Fibroblast of skin of abdomen (primary cell): ENCODE measurements around the gene PHACTR1.

Source experiments
- DNase-seq: peaks from one replicate; pipeline ENCODE4 v3.0.0-alpha.2; 2013

The PHACTR1 gene

DNA sequence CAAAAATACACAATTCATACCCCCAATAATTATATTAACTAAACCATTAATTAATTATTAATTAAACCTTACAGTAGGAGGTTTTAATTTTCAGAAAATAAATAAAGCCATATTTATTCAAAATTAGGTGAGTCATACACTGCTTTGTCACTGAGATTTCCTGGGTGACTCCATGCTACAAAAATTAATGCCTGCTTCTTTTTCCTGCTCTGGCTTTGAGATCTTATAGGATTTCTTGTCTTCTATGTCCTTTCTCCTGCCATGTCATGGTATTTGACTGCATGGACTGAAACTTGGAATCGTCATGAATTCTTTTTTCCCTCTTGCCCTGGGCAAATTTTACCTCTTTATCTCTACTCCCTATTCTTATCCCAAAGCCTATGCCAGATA, 133.2 kb downstream of the PHACTR1 start:
- DNase-seq, result peak; percentile 17

GRCh38 chr6:12851123-12851695, 134.6 kb downstream of the PHACTR1 start:
- DNase-seq, result peak; percentile 65

DNA sequence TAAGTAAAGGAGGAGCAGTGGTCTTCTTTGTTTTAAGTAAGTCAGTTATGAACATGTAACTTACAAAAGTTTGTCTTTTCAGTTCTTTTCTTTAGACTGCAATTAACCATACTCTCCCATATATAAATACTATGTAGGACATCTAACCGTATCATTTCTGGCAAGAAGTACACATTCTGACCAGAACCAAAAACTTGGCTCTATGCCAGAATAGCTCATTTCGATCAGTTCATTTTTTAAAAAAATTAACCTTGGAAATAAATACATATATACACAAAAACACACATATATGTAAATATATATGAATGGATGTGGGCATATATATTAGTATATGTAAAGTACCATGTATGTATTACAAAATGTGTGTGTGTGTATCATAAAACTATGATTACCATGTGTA, 145.0 kb downstream of the PHACTR1 start:
- no peak for DNase-seq

GRCh38 chr6:12865117-12865516, 148.6 kb downstream of the PHACTR1 start:
- DNase-seq, result no peak

- DNase-seq, result no peak
These were observed 149.2 kb downstream of the PHACTR1 start for GRCh38 chr6:12865671-12866181.

GRCh38 chr6:12866422-12867029, 150.0 kb downstream of the PHACTR1 start:
- no peak for DNase-seq

DNA sequence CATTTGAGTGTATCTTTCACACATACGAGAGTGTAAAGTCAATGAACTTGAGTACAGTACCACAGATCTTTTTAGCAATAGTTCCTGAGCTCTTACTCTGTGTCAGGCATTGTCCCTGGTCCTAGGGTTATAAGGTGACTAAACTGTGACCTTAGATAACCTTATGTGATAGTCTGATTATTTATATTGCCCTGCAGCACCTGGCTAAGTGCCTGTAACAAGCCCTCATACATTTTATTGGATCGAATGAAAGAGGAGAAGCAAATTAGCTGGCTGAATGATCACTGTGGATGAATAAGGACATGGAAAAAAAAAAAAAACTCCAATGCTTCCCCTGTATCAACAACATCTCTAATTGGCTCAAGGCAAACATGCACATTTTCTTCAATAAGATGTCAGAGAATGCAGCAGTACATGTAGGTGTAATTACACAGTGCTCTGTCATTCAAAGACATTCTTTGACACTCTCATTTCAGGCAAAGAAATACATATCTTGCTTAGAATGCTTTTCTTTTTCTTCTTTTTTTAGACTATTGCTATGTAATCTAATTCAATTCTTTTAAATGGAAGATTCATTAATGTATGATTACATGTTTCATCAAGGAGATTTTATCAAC, 153.4 kb downstream of the PHACTR1 start:
- DNase-seq, result no peak

DNA sequence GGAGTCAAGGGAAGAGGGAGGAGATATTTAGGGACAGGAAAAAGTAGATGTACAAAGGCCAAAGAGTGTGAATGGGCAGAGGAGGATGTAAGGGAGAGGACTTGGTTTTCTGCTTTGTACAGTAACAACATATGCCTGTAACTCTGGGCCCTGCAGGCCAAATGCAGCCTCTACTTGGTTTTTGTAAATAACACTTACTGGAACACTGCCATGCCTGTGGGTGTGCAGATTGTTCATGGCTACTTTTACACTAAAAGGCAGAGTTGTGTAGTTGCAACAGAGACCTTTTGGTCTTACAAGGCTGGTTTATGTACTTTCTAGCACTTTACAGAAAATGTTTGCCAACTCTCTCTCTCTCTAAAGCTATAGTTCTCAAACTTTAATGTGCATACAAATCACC, 157.1 kb downstream of the PHACTR1 start:
- no peak for DNase-seq

- DNase-seq, result peak; percentile 84
These were observed 158.5 kb downstream of the PHACTR1 start for GRCh38 chr6:12875051-12875450.

- no peak for DNase-seq
These were observed 162.2 kb downstream of the PHACTR1 start for GRCh38 chr6:12878741-12879140.

DNA sequence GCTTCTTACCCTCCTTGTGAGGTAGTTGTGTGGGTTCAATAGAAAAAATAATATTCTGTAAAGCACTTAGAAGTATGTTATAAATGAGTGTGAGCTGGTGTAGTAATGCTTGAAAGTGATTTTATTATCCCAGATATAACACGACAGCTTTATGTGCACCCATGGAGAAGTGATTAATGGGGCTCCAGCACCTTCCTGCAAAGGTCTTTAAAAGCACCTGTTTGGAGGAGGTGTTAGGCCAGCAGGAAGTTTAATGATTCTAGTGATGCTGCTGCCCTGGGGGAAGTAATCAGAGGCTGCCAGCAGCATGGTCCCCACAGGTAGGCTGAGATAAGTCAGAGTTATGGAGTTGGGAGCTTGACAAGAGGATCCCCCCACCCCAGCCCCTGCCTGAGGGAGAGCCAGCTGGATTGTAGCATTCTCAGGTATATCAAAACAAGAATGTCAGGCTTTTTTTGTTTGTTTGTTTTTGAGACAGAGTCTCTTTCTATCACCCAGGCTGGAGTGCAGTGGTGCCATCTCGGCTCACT, 166.3 kb downstream of the PHACTR1 start:
- no peak for DNase-seq

DNA sequence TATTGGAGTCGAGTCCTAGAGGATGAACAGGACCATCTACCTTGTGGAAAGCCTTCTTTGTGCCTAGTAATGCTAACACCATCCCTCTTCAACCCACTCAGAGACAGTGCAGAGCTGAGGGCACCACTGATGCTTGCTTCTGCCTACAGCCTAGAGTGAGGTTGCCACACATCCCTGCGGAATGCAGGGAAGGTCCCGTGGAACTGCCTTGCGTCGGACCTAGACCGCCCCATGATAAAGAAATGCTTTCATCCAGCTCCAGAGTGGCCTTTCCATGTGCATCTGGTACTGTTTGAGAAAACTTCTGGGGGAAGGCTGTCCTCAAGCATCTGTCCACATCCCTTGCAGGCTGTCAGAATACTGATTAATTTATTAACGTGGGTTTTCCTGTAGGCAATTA, 168.4 kb downstream of the PHACTR1 start:
- peak; percentile 18 for DNase-seq

- DNase-seq, result peak; percentile 10
These were observed 170.6 kb downstream of the PHACTR1 start for GRCh38 chr6:12886961-12887775.

GRCh38 chr6:12890171-12890790, 173.7 kb downstream of the PHACTR1 start:
- no peak for DNase-seq

DNA sequence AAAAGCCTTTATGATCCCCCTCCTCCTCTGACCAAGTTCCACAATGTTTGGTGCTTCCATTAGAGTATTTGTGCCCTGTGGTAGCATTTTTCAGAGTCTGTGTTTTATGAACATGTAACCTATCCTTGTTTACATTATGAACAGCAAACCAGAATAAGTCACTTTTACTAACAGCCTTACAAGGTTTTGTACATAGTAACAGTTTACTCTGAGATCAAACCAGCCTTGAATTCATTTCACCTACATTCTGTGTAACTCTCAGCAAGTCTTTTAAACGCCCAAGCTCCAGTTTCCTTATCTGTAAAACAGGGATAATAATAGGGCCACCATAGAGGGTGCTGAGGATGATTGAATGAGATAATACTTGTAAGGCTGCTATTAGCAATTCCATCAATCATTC, 175.0 kb downstream of the PHACTR1 start:
- DNase-seq, result no peak

GRCh38 chr6:12892151-12892550, 175.6 kb downstream of the PHACTR1 start:
- DNase-seq, result peak; percentile 89

- DNase-seq, result no peak
These were observed 176.5 kb downstream of the PHACTR1 start for GRCh38 chr6:12893036-12893435.

- DNase-seq, result no peak
These were observed 179.2 kb downstream of the PHACTR1 start for GRCh38 chr6:12895721-12896120.

DNA sequence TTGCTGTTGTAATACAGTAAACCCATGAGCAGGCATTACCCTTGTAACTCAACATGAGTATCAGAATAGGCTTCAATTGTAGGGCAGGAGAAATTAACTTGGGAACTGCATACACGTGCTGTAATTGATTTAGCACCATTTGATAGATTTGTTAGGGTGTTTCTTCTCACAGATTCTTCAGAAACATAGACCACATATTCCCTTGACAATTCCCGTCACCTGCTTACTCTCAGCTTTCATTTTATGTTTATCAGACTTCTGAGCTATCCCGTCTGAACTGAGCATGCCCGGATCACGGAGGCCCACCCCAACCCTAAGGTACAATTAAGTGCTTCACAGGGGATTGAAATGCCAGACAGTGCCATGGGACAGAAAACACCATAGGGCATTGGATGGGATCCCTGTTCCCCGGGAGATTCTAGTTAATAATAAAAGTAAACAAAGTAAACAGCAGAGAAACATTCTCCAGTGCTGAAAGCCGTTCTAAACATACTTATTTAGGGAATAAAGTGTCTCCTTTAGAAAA, 179.7 kb downstream of the PHACTR1 start:
- no peak for DNase-seq

GRCh38 chr6:12898603-12899002, 182.0 kb downstream of the PHACTR1 start:
- no peak for DNase-seq

GRCh38 chr6:12899046-12899833, 182.7 kb downstream of the PHACTR1 start:
- no peak for DNase-seq
